T-helper 17 cell (primary cell): ENCODE results near the gene C1orf56. TPM values are rescaled to one million over a fixed set of nuclear protein-coding genes. Genes with fewer than 3 reads are reported as not detected.
A peak's percentile ranks its signal among the peaks of the same experiment; 100 is the strongest.

Source experiments
- ATAC-seq: fragments of 150-1000 bp; cut with Tn5 transposase; 2 replicates; pipeline ENCODE4 v1.10.0; 2021; ENCODE audit warnings: mild to moderate bottlenecking, moderate library complexity
- DNase-seq, 3 donors: peaks; one replicate each; pipeline versions ENCODE4 v3.0.0 to v3.0.0-alpha.2; 2020 to 2021
- H3K9me3 ChIP-seq: one replicate; pipeline ENCODE4 v1.7.0; 2013; ENCODE audit warnings: low read length, mild to moderate bottlenecking; ENCODE audit not compliant: control insufficient read depth, poor library complexity, severe bottlenecking
- H3K27ac Mint-ChIP-seq: one replicate; pipeline ENCODE4 v1.8.0; 2022; ENCODE audit warnings: mild to moderate bottlenecking, moderate library complexity, mixed read lengths
- H3K27me3 Mint-ChIP-seq: one replicate; pipeline ENCODE4 v1.8.0; 2022; ENCODE audit warnings: mixed read lengths
- H3K36me3 Mint-ChIP-seq: one replicate; pipeline ENCODE4 v1.8.0; 2022; ENCODE audit warnings: low read depth, mixed read lengths
- H3K4me1 Mint-ChIP-seq: one replicate; pipeline ENCODE4 v1.8.0; 2022; ENCODE audit warnings: mild to moderate bottlenecking, mixed read lengths
- H3K4me3 Mint-ChIP-seq: one replicate; pipeline ENCODE4 v1.8.0; 2022; ENCODE audit warnings: mild to moderate bottlenecking, moderate library complexity, mixed read lengths
- total RNA-seq, 4 donors: library from RNA in 2 of 4; stranded (reverse) in 2 of 4; gene quantifications; one replicate each; pipeline ENCODE4 v1.2.3 and lab custom pipeline; 2022 to 2026

C1orf56 gene
- total RNA-seq, 2 donors from 2014 or later: 0.47 to 0.52 TPM

DNA sequence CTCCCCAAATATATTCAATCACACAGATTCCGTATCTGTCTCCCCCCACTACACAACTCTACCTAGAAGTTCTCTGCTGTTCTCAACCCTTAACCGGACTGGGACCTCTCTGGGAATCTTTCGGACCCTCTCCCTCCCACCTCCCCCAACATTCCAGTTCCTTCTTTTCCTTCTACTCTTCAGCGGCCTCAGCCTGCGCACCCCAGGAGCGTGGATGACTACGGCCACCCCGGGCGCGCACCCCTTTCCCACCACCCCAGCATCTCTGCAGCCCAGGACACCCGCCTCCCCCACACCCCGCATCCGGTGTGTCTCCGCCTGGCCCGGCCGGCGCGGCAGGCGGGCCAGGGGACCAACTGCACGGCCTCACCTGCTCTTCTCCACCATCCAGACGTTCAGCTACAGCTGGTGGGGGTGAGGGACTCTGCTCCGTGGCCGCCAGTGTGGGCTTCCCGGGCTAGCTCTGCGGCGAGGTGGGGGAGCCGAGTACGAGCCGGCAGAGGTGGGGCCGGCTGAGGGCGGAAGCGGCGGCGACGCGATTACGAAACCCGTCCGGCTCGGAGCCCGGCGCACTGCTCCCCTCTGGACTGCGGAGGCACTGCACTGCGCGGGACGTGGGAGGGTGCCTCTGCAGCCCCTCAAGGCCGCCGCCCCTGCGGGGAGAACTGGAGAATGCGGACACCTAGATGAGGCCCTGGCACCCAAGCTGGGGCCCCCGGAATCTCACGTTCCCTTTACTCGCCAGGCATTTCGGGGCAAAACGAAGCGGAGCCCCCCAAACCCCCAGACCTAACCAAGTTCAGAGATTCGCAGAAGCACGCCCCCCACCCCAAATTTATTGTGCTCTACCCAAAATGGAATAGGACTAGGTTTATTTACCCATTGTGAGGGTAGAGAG, 11.8 kb downstream of the C1orf56 start, which contains the start of gene CDC42SE1:
Gene CDC42SE1, minus strand, starts transcription at position 514 of the 898 bp plus-strand sequence. CDS start 3,892 bp downstream, outside the sequence.
- no peaks in the 10 kb centered on the region for H3K9me3 ChIP-seq
- H3K4me1 Mint-ChIP-seq: peaks cover 53% of the 10 kb centered on the region
- peak within 1 kb of the TSS; percentile 98 for H3K4me3 Mint-ChIP-seq
- H3K36me3 Mint-ChIP-seq: peaks cover 27% of the 10 kb centered on the region
- no peaks in the 10 kb centered on the region for H3K27me3 Mint-ChIP-seq
- DNase-seq: peak; percentile 76 to 78 (median 76)
- peak within 1 kb of the TSS; percentile 99 for H3K27ac Mint-ChIP-seq
- peak; percentile 82 for ATAC-seq

DNA sequence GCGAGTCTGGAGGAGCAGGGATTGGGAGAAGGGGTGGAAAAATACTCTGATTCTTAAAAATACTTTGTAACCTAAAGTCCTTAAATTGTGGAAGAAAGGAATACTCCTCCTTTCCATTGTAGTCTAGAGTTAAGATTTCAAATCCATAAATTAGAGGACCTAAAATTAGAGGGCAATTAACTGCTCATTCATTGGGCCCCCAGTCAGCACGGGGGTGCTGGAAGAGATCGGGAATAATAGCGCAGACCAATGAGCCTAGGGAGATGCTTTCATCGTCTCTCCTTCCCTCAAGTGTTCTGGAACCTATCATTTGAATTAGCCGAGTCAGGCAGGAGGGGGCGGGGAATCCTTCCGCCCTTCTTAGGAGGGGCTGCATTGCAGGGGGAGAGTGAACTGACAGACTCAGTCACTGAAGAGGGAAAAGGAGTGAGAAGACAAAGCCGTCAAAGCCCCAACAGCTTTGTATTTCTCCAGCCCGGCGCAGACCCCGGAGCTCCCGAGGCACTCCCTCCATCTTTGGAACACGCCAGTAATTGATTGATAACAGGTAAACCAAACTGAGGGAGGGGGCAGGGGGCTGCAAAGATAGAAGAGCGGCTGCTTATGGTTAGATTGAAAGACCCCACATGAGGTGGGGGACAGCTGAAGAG, 12.6 kb downstream of the C1orf56 start, which contains the start of gene MLLT11:
Gene MLLT11, plus strand, starts transcription at position 391 of the 650 bp plus-strand sequence. CDS start 6,828 bp downstream, outside the sequence.
- Mint-ChIP-seq H3K27me3 (no peaks in the 10 kb centered on the region), H3K4me1 (peaks cover 46% of the 10 kb centered on the region), H3K4me3 (peak within 1 kb of the TSS; percentile 98), H3K27ac (peak within 1 kb of the TSS; percentile 99), H3K36me3 (peaks cover 22% of the 10 kb centered on the region)
- no peaks in the 10 kb centered on the region for H3K9me3 ChIP-seq
- DNase-seq (no peak), ATAC-seq (no peak)

DNA sequence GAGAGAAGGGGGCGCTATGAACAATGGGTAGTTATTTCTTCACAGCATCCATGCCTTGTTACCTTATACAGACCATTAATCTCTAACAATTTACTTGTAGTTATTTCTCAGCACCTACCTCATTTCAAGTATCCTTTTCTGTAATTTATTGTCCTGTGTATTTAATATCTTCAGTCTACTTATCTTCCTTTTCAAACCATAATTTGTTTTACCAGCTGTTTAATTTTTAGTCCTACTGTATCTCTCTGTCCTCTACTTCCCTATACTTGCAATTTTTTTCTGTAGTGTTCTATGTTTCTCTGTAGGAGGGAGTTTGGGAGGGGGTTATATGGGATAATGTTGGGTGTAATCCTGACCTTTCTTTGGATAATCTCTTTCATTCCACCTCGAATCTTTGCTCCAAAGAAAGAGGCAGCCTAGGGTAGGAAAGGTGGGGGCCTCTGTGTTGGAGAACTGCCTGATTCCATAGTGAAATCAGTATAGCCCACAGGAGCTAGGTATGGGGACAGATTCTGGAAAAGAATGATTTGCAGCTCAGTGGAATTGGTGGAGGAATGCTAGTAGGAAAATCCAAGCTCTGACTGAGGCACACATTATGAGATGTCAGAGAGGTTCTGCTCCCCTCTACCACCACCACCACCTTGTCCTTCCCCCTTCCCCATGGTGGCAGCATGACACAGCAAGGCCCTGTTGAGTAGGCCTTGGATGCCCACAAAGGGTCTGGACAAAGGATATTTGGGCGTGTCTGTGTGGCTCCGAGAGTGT, 13.3 kb downstream of the C1orf56 start:
- peak overlapping the region; percentile 99 for H3K27ac Mint-ChIP-seq

DNA sequence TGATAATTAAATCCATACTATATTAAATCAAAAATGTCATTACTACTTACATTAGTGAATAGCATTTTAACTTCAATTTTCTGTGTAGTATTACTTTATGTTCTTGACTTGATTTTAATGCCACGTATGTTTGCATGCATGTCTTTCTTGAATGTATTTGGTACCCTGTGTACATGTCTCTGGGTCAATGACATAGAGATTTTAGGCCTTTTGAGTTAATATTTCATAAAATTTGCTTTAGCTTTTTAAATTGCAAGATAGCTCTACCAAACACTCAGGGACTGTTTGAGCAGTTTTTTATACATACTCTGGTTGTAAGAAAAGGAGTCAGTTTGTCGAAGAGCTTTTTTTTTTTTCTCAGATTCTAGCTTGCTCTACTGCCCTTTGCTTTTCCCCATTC, 14.2 kb downstream of the C1orf56 start:
- H3K4me1 Mint-ChIP-seq: peaks cover 33% of the 10 kb centered on the region
- no peak overlapping the region for H3K4me3 Mint-ChIP-seq
- no peaks in the 10 kb centered on the region for H3K27me3 Mint-ChIP-seq
- DNase-seq: no peak
- no peaks in the 10 kb centered on the region for H3K9me3 ChIP-seq
- peaks cover 21% of the 10 kb centered on the region for H3K36me3 Mint-ChIP-seq
- ATAC-seq: no peak
- H3K27ac Mint-ChIP-seq: no peak overlapping the region

More for the DNA sequence above, 13.3 kb downstream of the C1orf56 start:
- H3K4me1 Mint-ChIP-seq: peaks cover 42% of the 10 kb centered on the region
- DNase-seq (no peak), ATAC-seq (no peak)
- peaks cover 24% of the 10 kb centered on the region for H3K36me3 Mint-ChIP-seq
- H3K4me3 Mint-ChIP-seq: peak overlapping the region; percentile 98
- H3K27me3 Mint-ChIP-seq: no peaks in the 10 kb centered on the region
- H3K9me3 ChIP-seq: no peaks in the 10 kb centered on the region

DNA sequence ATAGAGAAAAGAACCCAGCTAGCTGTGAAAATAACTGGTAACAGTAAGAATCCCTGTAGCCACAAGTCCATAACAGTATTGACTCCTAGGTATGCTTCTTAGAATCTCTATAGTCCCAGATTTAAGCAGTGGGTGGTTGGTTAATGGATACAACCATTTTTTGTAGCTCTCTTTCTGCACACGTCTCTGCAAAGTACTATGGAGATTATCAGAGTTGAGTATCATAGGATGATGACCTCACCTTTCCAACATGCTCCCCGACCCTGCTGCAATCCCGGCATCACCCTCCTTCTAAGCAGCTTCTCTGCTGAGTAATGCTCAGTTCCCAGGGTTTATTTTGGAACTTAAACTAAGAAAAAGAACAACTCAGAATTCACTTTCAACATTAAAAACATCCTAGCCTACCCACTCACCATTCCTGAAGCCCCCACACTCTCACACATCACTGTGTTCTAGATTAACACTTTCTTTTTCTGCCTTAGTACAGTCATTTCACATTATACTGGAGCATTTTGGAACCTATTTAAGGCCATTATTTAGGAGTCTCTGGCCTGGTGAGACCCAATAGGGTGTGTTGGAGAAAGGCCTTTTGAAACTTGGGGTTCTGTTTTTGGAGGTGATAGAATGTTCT, 15.3 kb downstream of the C1orf56 start:
- Mint-ChIP-seq H3K4me1 (peaks cover 28% of the 10 kb centered on the region), H3K4me3 (no peak overlapping the region), H3K27me3 (no peaks in the 10 kb centered on the region), H3K27ac (no peak overlapping the region), H3K36me3 (peaks cover 13% of the 10 kb centered on the region)
- H3K9me3 ChIP-seq: no peaks in the 10 kb centered on the region
- ATAC-seq (no peak), DNase-seq (no peak)

DNA sequence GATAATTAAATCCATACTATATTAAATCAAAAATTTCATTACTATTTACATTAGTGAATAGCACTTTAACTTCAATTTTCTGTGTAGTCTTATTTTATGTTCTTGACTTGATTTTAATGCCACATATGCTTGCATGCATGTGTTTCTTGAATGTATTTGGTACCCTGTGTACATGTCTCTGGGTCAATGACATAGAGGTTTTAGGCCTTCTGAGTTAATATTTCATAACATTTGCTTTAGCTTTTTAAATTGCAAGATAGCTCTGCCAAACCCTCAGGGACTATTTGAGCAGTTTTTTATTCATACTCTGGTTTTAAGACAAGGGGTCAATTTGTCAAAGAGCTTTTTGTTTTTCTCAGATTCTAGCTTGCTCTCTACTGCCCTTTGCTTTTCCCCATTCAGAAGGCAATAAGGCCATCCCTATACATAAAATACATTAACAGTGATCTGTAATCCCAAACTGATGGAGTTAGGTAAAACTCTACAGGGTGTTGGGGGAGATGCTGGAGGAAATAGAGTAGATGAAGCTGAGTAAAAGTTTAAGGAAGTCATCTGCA, 17.6 kb downstream of the C1orf56 start:
- Mint-ChIP-seq H3K36me3 (peaks cover 2% of the 10 kb centered on the region), H3K4me3 (no peak overlapping the region), H3K27me3 (no peaks in the 10 kb centered on the region), H3K4me1 (peaks cover 18% of the 10 kb centered on the region), H3K27ac (no peak overlapping the region)
- no peaks in the 10 kb centered on the region for H3K9me3 ChIP-seq
- no peak for DNase-seq
- no peak for ATAC-seq

DNA sequence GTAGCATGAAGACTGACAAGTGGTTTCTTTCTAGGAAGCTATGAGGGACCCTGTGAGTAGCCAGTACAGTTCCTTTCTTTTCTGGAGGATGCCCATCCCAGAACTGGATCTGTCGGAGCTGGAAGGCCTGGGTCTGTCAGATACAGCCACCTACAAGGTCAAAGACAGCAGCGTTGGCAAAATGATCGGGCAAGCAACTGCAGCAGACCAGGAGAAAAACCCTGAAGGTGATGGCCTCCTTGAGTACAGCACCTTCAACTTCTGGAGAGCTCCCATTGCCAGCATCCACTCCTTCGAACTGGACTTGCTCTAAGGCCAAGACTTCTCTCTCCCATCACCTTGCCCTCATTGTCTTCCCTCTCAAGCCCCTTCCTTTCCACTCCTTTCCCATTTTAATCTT, 19.6 kb downstream of the C1orf56 start:
- peaks cover 20% of the 10 kb centered on the region for H3K4me1 Mint-ChIP-seq
- H3K36me3 Mint-ChIP-seq: peaks cover 2% of the 10 kb centered on the region
- H3K4me3 Mint-ChIP-seq: no peak overlapping the region
- ATAC-seq: no peak
- DNase-seq: no peak
- peak overlapping the region; percentile 99 for H3K27ac Mint-ChIP-seq
- no peaks in the 10 kb centered on the region for H3K27me3 Mint-ChIP-seq
- H3K9me3 ChIP-seq: no peaks in the 10 kb centered on the region

DNA sequence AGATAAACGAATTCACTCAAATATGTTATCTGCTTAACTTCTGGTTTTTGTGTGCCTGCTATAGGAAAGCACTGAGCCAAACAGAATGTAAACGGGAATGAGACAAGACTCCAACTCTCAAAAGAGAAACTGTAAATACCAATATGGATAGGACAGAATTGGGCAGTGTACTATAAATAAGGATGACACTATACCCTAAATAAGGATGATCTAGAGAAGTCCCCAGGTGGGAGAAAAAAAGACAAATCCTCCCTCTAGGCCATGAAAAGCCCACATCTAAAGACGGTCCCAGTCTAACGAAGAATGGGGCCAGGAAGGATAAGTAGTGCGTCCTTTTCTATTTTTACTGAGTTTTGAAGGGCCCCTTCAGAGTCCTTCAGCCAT, 21.5 kb downstream of the C1orf56 start:
- H3K9me3 ChIP-seq: no peaks in the 10 kb centered on the region
- Mint-ChIP-seq H3K4me3 (peak overlapping the region; percentile 99), H3K27me3 (no peaks in the 10 kb centered on the region), H3K27ac (peak overlapping the region; percentile 99), H3K36me3 (peaks cover 2% of the 10 kb centered on the region), H3K4me1 (peaks cover 22% of the 10 kb centered on the region)
- no peak for DNase-seq
- no peak for ATAC-seq

DNA sequence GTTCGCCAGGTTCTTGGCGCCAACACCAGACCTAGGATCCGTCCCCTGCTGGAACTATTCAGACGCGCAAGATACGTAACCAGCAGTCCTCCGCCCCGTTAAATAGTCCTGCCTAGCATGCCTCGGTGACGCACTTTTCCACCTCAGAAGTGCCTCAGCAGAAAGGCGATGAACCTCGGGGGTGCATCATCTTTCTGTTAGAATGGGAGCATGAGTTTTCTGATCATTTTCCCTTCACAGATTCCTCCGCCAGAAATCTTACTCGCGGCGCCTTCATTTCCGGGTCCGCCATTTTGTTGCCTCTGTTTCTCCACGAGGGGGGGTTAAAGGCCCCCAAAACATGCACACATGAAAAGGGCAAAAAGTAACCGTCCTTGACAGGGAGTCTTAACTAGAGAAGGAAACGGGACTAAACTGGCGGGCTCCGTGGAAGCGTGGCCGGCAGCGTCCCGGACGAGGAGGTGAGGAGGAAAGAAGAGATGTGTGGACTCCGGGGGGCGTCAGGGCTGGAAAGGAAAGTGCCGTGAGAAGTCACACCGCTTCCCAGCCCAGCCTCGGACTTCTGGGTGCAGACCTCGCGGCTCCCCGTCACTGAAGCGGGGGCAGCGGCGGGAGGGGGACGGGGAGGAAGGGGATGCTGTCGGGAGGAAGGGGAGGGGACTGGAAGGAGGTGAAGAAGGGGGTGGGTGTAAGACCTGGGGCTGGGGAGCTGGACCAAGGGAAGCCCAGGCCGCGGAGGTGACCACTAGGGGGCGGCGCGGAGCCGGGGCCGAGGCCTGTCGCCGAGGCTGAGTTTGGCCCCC, 23.1 kb downstream of the C1orf56 start, which contains the start of gene GABPB2:
Gene GABPB2, plus strand, starts transcription at position 288 of the 803 bp plus-strand sequence. CDS start 17,429 bp downstream, outside the sequence.
- peak; percentile 75 to 81 (median 78) for DNase-seq
- Mint-ChIP-seq H3K27me3 (no peaks in the 10 kb centered on the region), H3K4me1 (peaks cover 21% of the 10 kb centered on the region), H3K4me3 (peak within 1 kb of the TSS; percentile 99), H3K36me3 (no peaks in the 10 kb centered on the region), H3K27ac (peak within 1 kb of the TSS; percentile 99)
- peak; percentile 83 for ATAC-seq
- H3K9me3 ChIP-seq: no peaks in the 10 kb centered on the region

DNA sequence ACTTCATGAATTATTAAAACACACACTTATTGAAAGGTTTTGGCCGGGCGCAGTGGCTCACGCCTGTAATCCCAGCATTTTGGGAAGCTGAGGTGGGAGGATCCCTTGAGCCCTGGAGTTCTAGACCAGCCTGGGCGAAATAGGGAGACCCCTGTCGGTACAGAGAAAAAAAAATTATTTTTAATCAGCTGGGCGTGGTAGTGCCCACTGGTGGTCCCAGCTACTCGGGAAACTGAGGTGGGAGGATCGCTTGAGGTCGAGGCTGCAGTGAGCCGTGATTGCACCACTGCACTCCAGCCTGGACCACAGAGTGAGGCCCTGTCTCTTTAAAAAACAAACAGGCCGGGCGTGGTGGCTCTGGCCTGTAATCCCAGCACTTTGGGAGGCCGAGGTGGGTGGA, 24.7 kb downstream of the C1orf56 start:
- H3K4me3 Mint-ChIP-seq: no peak overlapping the region
- H3K9me3 ChIP-seq: no peaks in the 10 kb centered on the region
- H3K27me3 Mint-ChIP-seq: no peaks in the 10 kb centered on the region
- ATAC-seq (no peak), DNase-seq (no peak)
- H3K27ac Mint-ChIP-seq: peak overlapping the region; percentile 99
- H3K4me1 Mint-ChIP-seq: peaks cover 21% of the 10 kb centered on the region
- no peaks in the 10 kb centered on the region for H3K36me3 Mint-ChIP-seq

DNA sequence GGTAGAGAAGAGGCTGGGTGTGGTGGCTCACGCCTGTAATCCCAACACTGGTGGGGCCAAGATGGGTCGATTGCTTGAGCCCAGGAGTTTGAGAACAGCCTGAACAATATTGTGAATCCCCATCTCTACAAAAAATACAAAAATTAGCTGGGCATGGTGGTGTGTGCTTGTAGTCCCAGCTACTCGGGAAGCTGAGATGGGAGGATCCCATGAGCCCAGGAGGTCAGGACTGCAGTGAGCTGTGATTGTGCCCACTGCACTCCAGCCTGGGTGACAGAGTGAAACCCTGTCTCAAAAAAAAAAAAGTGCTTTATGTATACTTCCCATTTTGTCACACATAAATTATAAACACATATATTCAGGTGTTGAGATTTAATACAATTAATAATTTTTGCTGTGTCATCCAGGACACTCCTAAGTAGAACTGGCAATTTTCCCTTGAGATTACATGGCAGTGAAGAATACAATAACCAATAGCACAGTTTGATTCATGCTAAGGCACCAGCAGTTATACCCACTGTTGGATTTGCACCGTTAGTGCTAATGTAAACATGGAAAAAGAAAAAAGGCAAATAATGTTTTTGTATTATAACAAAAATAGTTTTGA, 38.5 kb downstream of the C1orf56 start:
- H3K27ac Mint-ChIP-seq: no peak overlapping the region
- no peaks in the 10 kb centered on the region for H3K9me3 ChIP-seq
- DNase-seq: no peak
- H3K4me3 Mint-ChIP-seq: no peak overlapping the region
- no peaks in the 10 kb centered on the region for H3K27me3 Mint-ChIP-seq
- no peak for ATAC-seq
- H3K36me3 Mint-ChIP-seq: no peaks in the 10 kb centered on the region
- no peaks in the 10 kb centered on the region for H3K4me1 Mint-ChIP-seq
